B cell (primary cell): ENCODE measurements around the gene KCNH5.

Experiments
- CTCF ChIP-seq: fragments of 200-600 bp; IDR thresholded peaks from one replicate; pipeline ENCODE4 v1.8.0; 2022; ENCODE audit warnings: antibody characterized with exemption, mild to moderate bottlenecking
- EZH2 ChIP-seq: IDR thresholded peaks from 2 replicates; pipeline ENCODE4 v1.6.1; 2012; ENCODE audit warnings: borderline replicate concordance, low read depth, mild to moderate bottlenecking, moderate library complexity, low read length; ENCODE audit not compliant: insufficient read depth, poor library complexity, severe bottlenecking

GRCh38 chr14:62905566-62905965 lies 139.7 kb downstream of the KCNH5 start:
- TF ChIP-seq CTCF (no peak), EZH2 (no peak)
